OCI-LY1 (cell line): ENCODE results near the gene LPAR3.

Experiments
- EZH2 ChIP-seq: fragments of 200-600 bp; sonication (generic), shearing (Covaris generic); IDR thresholded peaks from 2 replicates; pipeline ENCODE4 v1.8.0; 2017; ENCODE audit warnings: borderline replicate concordance, mixed run types, mild to moderate bottlenecking, antibody characterized with exemption, low read length, moderate library complexity, mixed read lengths
- TF ChIP-seq, protein P1 (sequence below): fragments of 200-600 bp; sonication (generic), shearing (Covaris generic); IDR thresholded peaks from 2 replicates; pipeline ENCODE4 v1.5.1; 2017; ENCODE audit warnings: mild to moderate bottlenecking, antibody characterized with exemption, low read length, moderate library complexity, mixed read lengths

DNA sequence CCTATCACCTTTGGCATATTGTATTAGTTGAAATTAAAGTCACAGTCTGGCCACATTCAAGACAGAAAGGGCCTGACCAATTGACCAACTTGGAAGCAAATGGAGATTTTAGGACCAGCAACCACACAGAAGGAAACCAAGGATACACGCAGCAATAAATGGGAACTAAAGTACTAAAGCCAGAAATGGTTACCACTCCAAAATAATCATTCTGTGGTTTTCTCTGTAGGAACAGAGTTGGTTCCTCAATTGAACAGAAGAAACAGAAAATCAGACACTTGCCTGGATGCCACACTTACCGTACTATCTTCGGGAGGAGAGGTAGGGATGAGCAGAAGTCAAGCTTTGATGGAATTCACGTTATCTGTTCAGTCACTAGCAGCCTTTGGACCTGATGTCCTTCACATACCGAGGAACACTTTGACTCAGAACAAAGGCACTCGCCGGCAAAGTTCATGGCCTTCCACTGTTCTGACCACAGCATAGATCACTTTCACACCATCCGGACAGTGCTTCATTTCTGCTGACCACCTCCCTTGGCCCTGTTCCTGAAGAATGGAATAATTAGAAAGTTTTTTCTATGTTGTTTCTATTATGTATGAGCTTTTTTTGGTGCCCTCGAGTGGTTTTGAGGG, 96.9 kb downstream of the LPAR3 start:
- TF ChIP-seq, protein P1, sequence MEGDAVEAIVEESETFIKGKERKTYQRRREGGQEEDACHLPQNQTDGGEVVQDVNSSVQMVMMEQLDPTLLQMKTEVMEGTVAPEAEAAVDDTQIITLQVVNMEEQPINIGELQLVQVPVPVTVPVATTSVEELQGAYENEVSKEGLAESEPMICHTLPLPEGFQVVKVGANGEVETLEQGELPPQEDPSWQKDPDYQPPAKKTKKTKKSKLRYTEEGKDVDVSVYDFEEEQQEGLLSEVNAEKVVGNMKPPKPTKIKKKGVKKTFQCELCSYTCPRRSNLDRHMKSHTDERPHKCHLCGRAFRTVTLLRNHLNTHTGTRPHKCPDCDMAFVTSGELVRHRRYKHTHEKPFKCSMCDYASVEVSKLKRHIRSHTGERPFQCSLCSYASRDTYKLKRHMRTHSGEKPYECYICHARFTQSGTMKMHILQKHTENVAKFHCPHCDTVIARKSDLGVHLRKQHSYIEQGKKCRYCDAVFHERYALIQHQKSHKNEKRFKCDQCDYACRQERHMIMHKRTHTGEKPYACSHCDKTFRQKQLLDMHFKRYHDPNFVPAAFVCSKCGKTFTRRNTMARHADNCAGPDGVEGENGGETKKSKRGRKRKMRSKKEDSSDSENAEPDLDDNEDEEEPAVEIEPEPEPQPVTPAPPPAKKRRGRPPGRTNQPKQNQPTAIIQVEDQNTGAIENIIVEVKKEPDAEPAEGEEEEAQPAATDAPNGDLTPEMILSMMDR: no peak
- no peak for TF ChIP-seq EZH2
